Renal cortex interstitium (tissue), 11 donors: ENCODE results near the gene C2CD4A. TPM values are rescaled to one million over a fixed set of nuclear protein-coding genes. Genes with fewer than 3 reads are reported as not detected.

Source experiments
- DNase-seq, 11 donors: peaks; one replicate each; pipeline ENCODE4 v3.0.0-alpha.2; 2013; ENCODE audit warnings: low read depth in 9 of 11, low spot score in 4 of 11; ENCODE audit errors: extremely low read depth in 1 of 11
- polyA plus RNA-seq, 3 donors: library from polyadenylated mRNA; unstranded; fragments of 120-200 nt; gene quantifications; one replicate each; pipeline ENCODE4 v1.2.1, GENCODE V29; 2013; ENCODE audit not compliant: insufficient read length in 3 of 3

The C2CD4A gene
- polyA plus RNA-seq, 3 donors: 0.29 to 0.57 (median 0.34) TPM

- DNase-seq: peak in 1 of 11 donors; percentile 36
Measured at GRCh38 chr15:62119227-62119864, 52.6 kb downstream of the C2CD4A start.

GRCh38 chr15:62119874-62120273 lies 53.1 kb downstream of the C2CD4A start:
- DNase-seq: no peak

Other genes with a start within 250 kb of the C2CD4A start
- 10 to 100 TPM; 36.5 to 58.0 (median 49.6) TPM for gene VPS13C, start 6.5 kb upstream of the C2CD4A start, polyA plus RNA-seq
- gene C2CD4B, start 98.3 kb downstream of the C2CD4A start, polyA plus RNA-seq: 1 to 10 TPM in 1 of 3 donors, under 1 TPM in 2; 0.78 to 1.2 (median 0.94) TPM